ENCODE data around the gene SCAMP5. TPM values are rescaled to one million over a fixed set of nuclear protein-coding genes. Genes with fewer than 3 reads are reported as not detected.

Gene SCAMP5
- total RNA-seq, 1 donor from 2014 or later: 23.5 TPM

DNA sequence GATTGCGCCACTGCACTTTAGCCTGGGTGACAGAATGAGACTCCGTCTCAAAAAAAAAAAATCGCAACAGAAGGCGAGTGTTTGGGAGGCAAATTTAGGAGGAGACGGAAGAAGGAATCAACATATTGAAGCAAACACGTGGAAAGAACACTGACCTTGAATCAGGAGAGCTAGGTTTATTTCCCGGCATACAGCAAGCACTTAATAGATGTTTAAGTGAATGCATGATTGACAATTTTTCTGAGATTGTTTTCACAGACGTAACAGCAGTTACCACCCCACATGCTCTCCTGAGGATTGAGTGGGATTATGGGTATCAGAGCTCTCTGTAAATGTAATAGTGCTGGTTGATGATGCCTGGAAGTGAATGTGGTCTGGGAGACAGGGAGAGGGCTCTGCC lies 33.1 kb upstream of the SCAMP5 start:
- Mint-ChIP-seq H3K27ac (ENCODE audit: unreplicated experiment) (no peak overlapping the region), H3K9me3 (ENCODE audit: unreplicated experiment) (no peaks in the 10 kb centered on the region), H3K4me1 (ENCODE audit: unreplicated experiment) (peaks cover 45% of the 10 kb centered on the region), H3K4me3 (ENCODE audit: unreplicated experiment) (no peak overlapping the region), H3K36me3 (ENCODE audit: unreplicated experiment) (no peaks in the 10 kb centered on the region), H3K27me3 (ENCODE audit: unreplicated experiment) (no peaks in the 10 kb centered on the region)
- TF ChIP-seq CTCF (IDR thresholded peaks at IDR 0.05): no peak
- no peak for DNase-seq (ENCODE audit: extremely low spot score, unreplicated experiment)

GRCh38 chr15:74962671-74963070 lies 32.7 kb upstream of the SCAMP5 start:
- no peak for TF ChIP-seq CTCF (IDR thresholded peaks at IDR 0.05)
- Mint-ChIP-seq H3K27ac (ENCODE audit: unreplicated experiment) (no peak overlapping the region), H3K36me3 (ENCODE audit: unreplicated experiment) (no peaks in the 10 kb centered on the region), H3K4me3 (ENCODE audit: unreplicated experiment) (no peak overlapping the region), H3K4me1 (ENCODE audit: unreplicated experiment) (peaks cover 42% of the 10 kb centered on the region), H3K9me3 (ENCODE audit: unreplicated experiment) (no peaks in the 10 kb centered on the region), H3K27me3 (ENCODE audit: unreplicated experiment) (no peaks in the 10 kb centered on the region)
- no peak for DNase-seq (ENCODE audit: extremely low spot score, unreplicated experiment)

DNA sequence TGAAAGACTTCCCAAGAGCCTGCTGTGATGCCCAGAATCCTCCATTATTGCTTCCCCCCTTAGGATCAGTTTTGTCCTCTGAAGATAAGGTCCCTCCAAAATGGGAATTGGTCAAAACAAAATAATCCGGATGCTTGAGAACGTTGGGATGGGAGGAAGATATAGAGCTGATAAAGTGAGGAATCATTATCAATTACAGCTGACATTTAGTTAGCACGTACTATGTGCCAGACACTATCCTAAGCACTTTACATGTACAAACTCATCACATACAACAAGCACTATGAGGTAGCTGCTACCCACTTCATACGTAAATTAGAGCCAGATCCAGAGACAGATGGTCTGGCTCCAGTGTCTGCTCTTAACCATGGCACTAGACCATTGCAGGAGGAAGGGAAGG lies 32.1 kb upstream of the SCAMP5 start:
- Mint-ChIP-seq H3K27ac (ENCODE audit: unreplicated experiment) (no peak overlapping the region), H3K36me3 (ENCODE audit: unreplicated experiment) (no peaks in the 10 kb centered on the region), H3K9me3 (ENCODE audit: unreplicated experiment) (no peaks in the 10 kb centered on the region), H3K4me3 (ENCODE audit: unreplicated experiment) (no peak overlapping the region), H3K4me1 (ENCODE audit: unreplicated experiment) (peaks cover 38% of the 10 kb centered on the region), H3K27me3 (ENCODE audit: unreplicated experiment) (no peaks in the 10 kb centered on the region)
- no peak for TF ChIP-seq CTCF (IDR thresholded peaks at IDR 0.05)
- DNase-seq (ENCODE audit: extremely low spot score, unreplicated experiment): no peak

DNA sequence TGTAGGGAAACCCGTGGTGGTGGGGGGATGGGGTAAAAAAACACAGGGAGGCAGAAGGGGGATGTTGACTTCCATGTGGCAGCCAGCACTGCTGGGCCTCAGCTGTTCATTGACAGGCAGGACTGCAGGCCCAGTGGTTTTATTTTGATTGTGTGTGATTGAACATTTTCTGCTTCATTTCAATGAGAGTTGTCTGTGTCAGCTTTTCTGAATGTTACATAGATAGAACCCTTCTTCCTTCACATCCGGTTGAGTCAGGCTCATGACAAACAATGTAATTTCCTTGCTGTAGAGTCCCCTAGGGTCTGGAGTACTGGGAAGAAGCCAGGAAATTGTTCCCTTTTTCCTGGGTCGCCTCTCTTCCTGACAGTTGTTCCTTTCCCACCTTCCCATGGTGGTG lies 30.6 kb upstream of the SCAMP5 start:
- Mint-ChIP-seq H3K27me3 (ENCODE audit: unreplicated experiment) (no peaks in the 10 kb centered on the region), H3K9me3 (ENCODE audit: unreplicated experiment) (no peaks in the 10 kb centered on the region), H3K4me3 (ENCODE audit: unreplicated experiment) (no peak overlapping the region), H3K36me3 (ENCODE audit: unreplicated experiment) (no peaks in the 10 kb centered on the region), H3K4me1 (ENCODE audit: unreplicated experiment) (peaks cover 25% of the 10 kb centered on the region), H3K27ac (ENCODE audit: unreplicated experiment) (peak overlapping the region; percentile 72)
- DNase-seq (ENCODE audit: extremely low spot score, unreplicated experiment): no peak
- TF ChIP-seq CTCF (IDR thresholded peaks at IDR 0.05): no peak

DNA sequence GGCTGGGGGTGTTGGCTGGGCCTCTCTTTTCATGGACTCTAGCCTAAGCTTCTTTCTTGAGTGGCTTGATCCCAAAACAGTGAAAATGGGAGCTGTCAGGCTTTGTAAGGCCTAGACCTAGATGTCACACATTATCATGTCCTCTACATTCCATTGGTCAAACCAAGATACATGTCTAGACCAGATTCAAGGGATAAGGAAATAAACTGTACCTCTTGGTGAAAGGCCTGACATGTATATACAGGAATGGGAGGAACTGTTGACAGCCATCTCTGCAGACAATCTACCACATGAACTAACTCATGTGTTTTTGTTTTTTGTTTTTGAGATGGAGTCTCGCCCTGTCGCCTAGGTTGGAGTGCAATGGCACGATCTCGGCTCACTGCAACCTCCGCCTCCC lies 27.7 kb upstream of the SCAMP5 start:
- TF ChIP-seq CTCF (IDR thresholded peaks at IDR 0.05): no peak
- Mint-ChIP-seq H3K9me3 (ENCODE audit: unreplicated experiment) (no peaks in the 10 kb centered on the region), H3K27me3 (ENCODE audit: unreplicated experiment) (peaks cover under 1% of the 10 kb centered on the region), H3K27ac (ENCODE audit: unreplicated experiment) (no peak overlapping the region), H3K4me3 (ENCODE audit: unreplicated experiment) (no peak overlapping the region), H3K4me1 (ENCODE audit: unreplicated experiment) (peaks cover 16% of the 10 kb centered on the region), H3K36me3 (ENCODE audit: unreplicated experiment) (no peaks in the 10 kb centered on the region)
- no peak for DNase-seq (ENCODE audit: extremely low spot score, unreplicated experiment)

All from osteocyte (in vitro differentiated cells).